Vagina (tissue), 2 donors: ENCODE results near the gene SCLT1. TPM values are rescaled to one million over a fixed set of nuclear protein-coding genes. Genes with fewer than 3 reads are reported as not detected.

Experiments
- DNase-seq, 2 donors: peaks; one replicate each; pipeline ENCODE4 v3.0.0-alpha.2; 2017; ENCODE audit errors: extremely low spot score in 2 of 2
- H3K27ac ChIP-seq: fragments of 200-600 bp; sonication (generic); one replicate; pipeline ENCODE4 v1.5.1; 2019
- H3K27me3 ChIP-seq: fragments of 200-600 bp; sonication (generic); one replicate; pipeline ENCODE4 v1.5.1; 2019
- H3K36me3 ChIP-seq, 2 donors: fragments of 200-600 bp; sonication (generic); one replicate each; pipeline ENCODE4 v1.5.1; 2017 to 2019
- H3K4me1 ChIP-seq: fragments of 200-600 bp; sonication (generic); one replicate; pipeline ENCODE4 v1.5.1; 2019
- H3K4me3 ChIP-seq, 2 donors: fragments of 200-600 bp; sonication (generic); 1 replicate in 1 of 2; 2 replicates in 1 of 2; pipeline ENCODE4 v1.5.1; 2016 to 2019
- H3K9me3 ChIP-seq: fragments of 200-600 bp; sonication (generic); one replicate; pipeline ENCODE4 v1.5.1; 2019
- CTCF ChIP-seq, 3 experiments: fragments of 450-650 bp in 2 of 3; fragments of 200-600 bp in 1 of 3; sonication (generic) in 1 of 3; IDR thresholded peaks; one replicate each; pipeline ENCODE4 v1.5.1; 2017 to 2019; ENCODE audit warnings: antibody characterized with exemption in 3 of 3, mild to moderate bottlenecking in 2 of 3, moderate library complexity in 2 of 3
- POLR2A ChIP-seq, 2 donors: fragments of 450-650 bp; IDR thresholded peaks; one replicate each; pipeline ENCODE4 v1.6.1; 2017; ENCODE audit warnings: antibody characterized with exemption in 2 of 2, mild to moderate bottlenecking in 2 of 2, moderate library complexity in 2 of 2
- POLR2AphosphoS5 ChIP-seq, 2 donors: sonication (generic); formaldehyde crosslinking; IDR thresholded peaks; one replicate each; pipeline ENCODE4 v1.9.0; 2017; ENCODE audit warnings: antibody characterized with exemption in 2 of 2, mild to moderate bottlenecking in 2 of 2, low read depth in 1 of 2; ENCODE audit not compliant: insufficient read depth in 1 of 2
- intact Hi-C: fragments of 100-400 bp; cut with DNase I; formaldehyde crosslinking; loops from one replicate; pipeline ENCODE4 v1.15.1; 2023
- total RNA-seq: library from RNA; depleted of rRNA; stranded (reverse); fragments of >200 nt; gene quantifications from one replicate; pipeline ENCODE4 v1.2.3, GENCODE V29; 2016

Gene SCLT1
- total RNA-seq, 1 donor from 2014 or later = 18.9 TPM

DNA sequence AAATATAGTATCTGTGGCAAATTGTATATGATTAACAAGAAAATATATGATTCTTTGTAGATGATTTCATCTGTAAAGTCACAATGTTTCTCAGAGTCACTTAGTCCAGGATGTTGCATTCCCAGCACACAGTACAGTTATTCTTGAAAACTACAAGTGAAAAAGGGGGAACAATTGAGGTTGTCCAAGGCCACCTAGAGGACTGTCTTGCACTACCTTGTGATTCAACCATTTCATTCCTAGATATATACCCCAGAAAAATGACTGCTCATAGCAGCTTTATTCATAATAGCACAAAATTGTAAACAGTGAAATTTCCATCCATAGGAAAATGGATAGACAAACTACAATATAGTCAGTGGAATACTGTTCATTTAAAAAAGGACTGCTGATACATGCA, 18.6 kb upstream of the SCLT1 start:
- no peak overlapping the region for H3K27ac ChIP-seq

DNA sequence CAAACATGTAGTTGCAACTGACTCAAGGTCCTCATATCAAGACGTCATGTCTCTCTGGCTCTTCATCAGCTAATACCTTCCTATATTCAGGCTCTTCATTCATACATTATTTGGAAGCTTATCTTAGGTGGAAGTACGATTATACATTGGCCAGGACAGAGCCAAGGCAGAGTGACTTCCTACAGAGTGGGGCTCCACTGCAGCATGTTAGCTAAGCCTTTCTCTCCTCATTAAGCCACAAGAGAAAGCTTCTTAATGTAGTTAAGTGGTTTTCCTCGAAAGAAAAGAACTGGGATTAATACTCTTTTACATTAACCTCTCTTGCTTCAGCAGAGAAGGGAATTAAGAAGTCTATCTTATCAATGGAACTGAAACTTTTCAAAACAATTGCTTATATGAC, 17.6 kb upstream of the SCLT1 start:
- intact Hi-C loops = no loop called here
- no peak for DNase-seq
- Histone ChIP-seq H3K4me1 (no peaks in the 10 kb centered on the region), H3K4me3 (no peak overlapping the region), H3K27ac (no peak overlapping the region), H3K36me3 (no peaks in the 10 kb centered on the region), H3K27me3 (no peaks in the 10 kb centered on the region), H3K9me3 (no peaks in the 10 kb centered on the region)
- TF ChIP-seq POLR2A (IDR thresholded peaks at IDR 0.05) (no peak), CTCF (IDR thresholded peaks at IDR 0.05) (no peak), POLR2AphosphoS5 (IDR thresholded peaks at IDR 0.05; ENCODE audit: insufficient read depth in 1 of 2, low read depth in 1 of 2) (no peak)

More for the DNA sequence above, 18.6 kb upstream of the SCLT1 start:
- Histone ChIP-seq H3K36me3 (no peaks in the 10 kb centered on the region), H3K4me3 (no peak overlapping the region), H3K4me1 (no peaks in the 10 kb centered on the region), H3K27me3 (no peaks in the 10 kb centered on the region), H3K9me3 (no peaks in the 10 kb centered on the region)
- intact Hi-C loops = no loop called here
- TF ChIP-seq CTCF (IDR thresholded peaks at IDR 0.05) (no peak), POLR2A (IDR thresholded peaks at IDR 0.05) (no peak), POLR2AphosphoS5 (IDR thresholded peaks at IDR 0.05; ENCODE audit: insufficient read depth in 1 of 2, low read depth in 1 of 2) (no peak)
- no peak for DNase-seq

DNA sequence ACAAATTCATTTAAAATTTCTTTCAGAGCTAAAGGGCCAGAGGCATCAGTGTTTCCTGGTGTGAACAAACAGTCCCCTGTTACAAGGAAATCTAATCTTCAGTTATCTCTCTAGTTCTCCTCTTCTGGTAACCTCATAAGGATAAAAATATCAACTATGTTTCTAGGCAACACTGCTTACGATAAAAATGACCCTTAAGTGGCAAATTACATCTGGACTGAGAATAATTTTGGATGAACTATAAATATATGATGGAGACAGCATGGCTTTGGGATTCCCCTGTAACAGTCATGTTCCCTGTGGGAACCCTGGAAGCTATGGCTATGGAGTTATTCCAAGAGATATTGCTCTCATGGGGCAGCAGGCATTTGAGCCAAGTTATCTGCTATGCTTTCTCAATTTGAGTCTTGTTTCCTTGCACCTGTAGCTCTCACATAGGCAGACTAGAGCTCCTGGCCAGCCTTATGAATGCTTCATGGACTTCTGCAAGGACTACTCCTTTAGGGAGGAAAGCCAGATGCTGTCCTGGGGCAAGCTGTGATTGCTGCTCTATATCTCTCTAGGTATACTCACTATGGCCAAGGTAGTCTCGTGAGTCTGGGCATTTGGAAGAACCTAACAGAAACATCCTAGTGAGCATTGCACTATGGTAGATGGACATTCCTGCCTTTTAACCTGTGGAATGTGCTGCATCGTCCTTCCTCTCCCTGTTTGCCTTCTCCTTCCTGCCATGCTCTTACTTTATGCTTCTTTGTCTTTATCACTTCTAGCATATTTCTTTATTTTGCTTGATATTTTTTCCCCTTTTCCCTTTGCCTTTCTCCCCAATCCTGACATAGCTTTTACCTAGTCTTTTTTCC, 16.9 kb upstream of the SCLT1 start:
- intact Hi-C loops = no loop called here
- Histone ChIP-seq H3K27ac (no peak overlapping the region), H3K9me3 (no peaks in the 10 kb centered on the region), H3K36me3 (no peaks in the 10 kb centered on the region), H3K4me3 (no peak overlapping the region), H3K27me3 (no peaks in the 10 kb centered on the region), H3K4me1 (no peaks in the 10 kb centered on the region)
- no peak for DNase-seq
- no peak for TF ChIP-seq POLR2AphosphoS5 (IDR thresholded peaks at IDR 0.05; ENCODE audit: insufficient read depth in 1 of 2, low read depth in 1 of 2)
- TF ChIP-seq CTCF (IDR thresholded peaks at IDR 0.05) = no peak
- no peak for TF ChIP-seq POLR2A (IDR thresholded peaks at IDR 0.05)

GRCh38 chr4:129098531-129099001, 5.2 kb upstream of the SCLT1 start:
- no peak overlapping the region for H3K4me3 ChIP-seq
- no peak overlapping the region for H3K27ac ChIP-seq
- no peaks in the 10 kb centered on the region for H3K27me3 ChIP-seq
- H3K36me3 ChIP-seq = no peaks in the 10 kb centered on the region
- intact Hi-C loops = no loop called here
- H3K4me1 ChIP-seq = peaks cover 16% of the 10 kb centered on the region
- no peaks in the 10 kb centered on the region for H3K9me3 ChIP-seq
- TF ChIP-seq CTCF (IDR thresholded peaks at IDR 0.05) = no peak
- TF ChIP-seq POLR2AphosphoS5 (IDR thresholded peaks at IDR 0.05; ENCODE audit: insufficient read depth in 1 of 2, low read depth in 1 of 2) = no peak
- TF ChIP-seq POLR2A (IDR thresholded peaks at IDR 0.05) = no peak
- no peak for DNase-seq
